ENCODE results near the gene SCYL1.

Gene SCYL1

DNA sequence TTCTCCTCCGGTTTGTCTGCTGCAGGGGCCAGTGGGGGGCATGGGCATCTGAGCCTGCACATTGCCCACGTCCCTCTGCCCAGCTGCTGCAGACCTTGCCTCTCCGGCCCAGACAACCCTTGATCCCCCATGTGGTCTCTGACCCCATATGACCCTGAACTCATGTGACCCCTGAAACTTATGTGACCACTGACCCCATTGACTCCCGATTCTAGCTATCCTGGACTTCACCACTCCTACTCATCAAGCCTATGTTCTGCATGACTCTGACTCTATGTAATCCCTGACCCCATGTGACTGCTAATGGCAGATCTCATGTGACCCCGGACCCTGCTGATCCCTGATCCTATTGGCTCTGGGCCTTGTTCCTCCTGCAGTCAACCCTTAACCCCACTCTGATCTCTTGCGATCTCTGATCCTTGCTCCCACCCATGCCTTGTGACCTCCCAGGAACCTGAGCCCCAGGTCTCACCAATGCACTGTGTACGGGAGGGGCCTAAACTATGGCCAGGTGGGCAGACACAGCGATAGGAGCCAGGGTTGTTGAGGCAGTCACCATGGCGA is 27.6 kb downstream of the SCYL1 start:
- no peak for DNase-seq
- peaks cover 85% of the 10 kb centered on the region for H3K4me1 Mint-ChIP-seq
- peaks cover 4% of the 10 kb centered on the region for H3K27me3 Mint-ChIP-seq
- peak overlapping the region; percentile 86 for H3K27ac Mint-ChIP-seq
- H3K4me3 Mint-ChIP-seq = peak overlapping the region; percentile 8
- no peaks in the 10 kb centered on the region for H3K9me3 Mint-ChIP-seq
- H3K36me3 Mint-ChIP-seq = peaks cover 40% of the 10 kb centered on the region
- CTCF ChIA-PET = interaction anchor here (1.0 to 3.6 kb wide), 6 partner anchors 8 to 36 kb away, joined by 3 to 35 read pairs (median 9); partner anchors contain the start of genes FAM89B and ZNRD2

- CTCF ChIA-PET = interaction anchor here (1.0 to 3.6 kb wide), 5 partner anchors 9 to 35 kb away, joined by 3 to 35 read pairs (median 11); partner anchors contain the start of genes FAM89B and ZNRD2
- no peaks in the 10 kb centered on the region for H3K9me3 Mint-ChIP-seq
- H3K4me1 Mint-ChIP-seq = peaks cover 76% of the 10 kb centered on the region
- peak overlapping the region; percentile 60 for H3K4me3 Mint-ChIP-seq
- peaks cover 3% of the 10 kb centered on the region for H3K27me3 Mint-ChIP-seq
- DNase-seq = peak; percentile 93
- peaks cover 33% of the 10 kb centered on the region for H3K36me3 Mint-ChIP-seq
- H3K27ac Mint-ChIP-seq = peak overlapping the region; percentile 86
Measured at GRCh38 chr11:65553301-65554001, 28.6 kb downstream of the SCYL1 start.

DNA sequence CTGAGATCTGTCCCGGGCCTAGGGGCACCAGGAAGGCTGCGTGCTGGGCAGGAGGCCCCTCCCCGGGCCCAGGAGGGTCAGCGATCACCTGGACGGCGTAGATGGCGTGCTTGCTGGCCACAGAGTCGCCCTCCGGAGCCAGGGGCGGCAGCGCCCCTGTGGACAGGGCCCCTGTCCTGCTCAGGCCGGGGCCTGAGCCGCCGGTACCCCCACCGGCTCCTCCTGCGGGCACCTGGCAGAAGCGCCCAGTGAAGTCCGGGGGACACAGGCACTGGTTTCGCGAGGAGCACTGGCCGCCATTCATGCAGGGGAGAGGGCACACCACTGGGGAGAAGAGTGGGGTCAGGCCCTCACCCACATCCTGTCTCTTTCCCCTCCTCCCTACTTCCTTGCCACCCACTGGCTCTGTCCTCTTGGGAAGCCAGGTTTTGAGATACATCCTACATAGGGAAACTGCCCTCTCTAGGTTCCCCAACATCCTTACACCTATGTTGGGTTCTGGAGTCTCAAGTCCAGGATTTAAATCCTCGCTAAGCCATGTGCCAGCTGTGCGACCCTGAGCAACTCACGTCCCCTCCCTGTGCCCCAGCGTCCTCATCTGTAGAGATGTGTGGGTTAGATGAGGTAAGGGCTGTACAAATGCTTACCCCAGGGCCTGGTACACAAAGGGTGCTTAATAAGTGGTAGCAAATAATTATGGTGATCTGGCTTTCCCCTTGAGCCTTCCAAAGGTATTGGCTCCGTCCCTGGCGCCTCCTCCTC is 29.4 kb downstream of the SCYL1 start:
- Mint-ChIP-seq H3K9me3 (no peaks in the 10 kb centered on the region), H3K4me1 (peaks cover 74% of the 10 kb centered on the region), H3K27me3 (peaks cover 5% of the 10 kb centered on the region), H3K36me3 (peaks cover 27% of the 10 kb centered on the region), H3K27ac (peak overlapping the region; percentile 90), H3K4me3 (peak overlapping the region; percentile 62)
- CTCF ChIA-PET = interaction anchor here (1.0 to 3.6 kb wide), 5 partner anchors 8 to 17 kb away, joined by 3 to 35 read pairs (median 5); partner anchors contain the start of genes FAM89B and ZNRD2
- peak; percentile 41 for DNase-seq

DNA sequence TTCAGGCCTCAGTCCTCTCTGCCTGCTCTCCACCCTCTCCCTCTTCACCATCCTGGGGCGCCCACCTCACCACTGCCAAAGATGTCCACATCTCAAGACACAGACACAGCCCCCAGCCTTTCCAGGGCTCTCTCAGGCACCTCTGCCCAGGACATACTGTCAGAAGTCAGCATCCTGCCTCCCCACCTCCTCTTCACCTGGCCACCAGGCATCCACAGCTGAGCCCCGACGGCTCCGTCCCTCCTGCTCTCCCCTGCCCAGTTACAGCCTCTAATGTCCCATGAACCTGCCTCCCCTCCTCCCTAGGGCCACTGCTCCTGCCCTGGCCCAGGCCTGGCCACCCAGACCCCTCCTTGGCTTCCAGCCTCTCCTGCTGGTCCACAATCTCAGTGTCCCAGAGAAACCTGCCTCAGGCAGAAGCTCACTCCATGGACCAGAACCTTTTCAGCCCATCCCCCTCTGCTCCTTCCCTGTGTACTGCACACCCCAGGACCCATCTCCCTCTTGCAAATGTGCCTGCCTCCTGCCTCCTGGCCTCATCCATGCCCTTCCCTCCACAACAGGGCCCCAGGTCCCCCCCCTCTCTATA is 30.1 kb downstream of the SCYL1 start:
- CTCF ChIA-PET = interaction anchor here (0.8 to 1.6 kb wide), 3 partner anchors 8 to 14 kb away, joined by 3 to 5 read pairs (median 4); no protein-coding TSS in a partner anchor
- H3K27me3 Mint-ChIP-seq = peaks cover 7% of the 10 kb centered on the region

GRCh38 chr11:65555693-65556231 is 30.9 kb downstream of the SCYL1 start:
- Mint-ChIP-seq H3K36me3 (peaks cover 18% of the 10 kb centered on the region), H3K4me1 (peaks cover 81% of the 10 kb centered on the region), H3K4me3 (peak overlapping the region; percentile 80), H3K9me3 (no peaks in the 10 kb centered on the region), H3K27ac (peak overlapping the region; percentile 88), H3K27me3 (peaks cover 15% of the 10 kb centered on the region)
- CTCF ChIA-PET = interaction anchor here (0.8 to 1.6 kb wide), 3 partner anchors 9 to 15 kb away, joined by 3 to 5 read pairs (median 4); no protein-coding TSS in a partner anchor
- DNase-seq = no peak

More for the DNA sequence above, 30.1 kb downstream of the SCYL1 start:
- Mint-ChIP-seq H3K9me3 (no peaks in the 10 kb centered on the region), H3K4me1 (peaks cover 73% of the 10 kb centered on the region), H3K4me3 (peak overlapping the region; percentile 62), H3K27ac (peak overlapping the region; percentile 80), H3K36me3 (peaks cover 23% of the 10 kb centered on the region)
- DNase-seq = no peak

DNA sequence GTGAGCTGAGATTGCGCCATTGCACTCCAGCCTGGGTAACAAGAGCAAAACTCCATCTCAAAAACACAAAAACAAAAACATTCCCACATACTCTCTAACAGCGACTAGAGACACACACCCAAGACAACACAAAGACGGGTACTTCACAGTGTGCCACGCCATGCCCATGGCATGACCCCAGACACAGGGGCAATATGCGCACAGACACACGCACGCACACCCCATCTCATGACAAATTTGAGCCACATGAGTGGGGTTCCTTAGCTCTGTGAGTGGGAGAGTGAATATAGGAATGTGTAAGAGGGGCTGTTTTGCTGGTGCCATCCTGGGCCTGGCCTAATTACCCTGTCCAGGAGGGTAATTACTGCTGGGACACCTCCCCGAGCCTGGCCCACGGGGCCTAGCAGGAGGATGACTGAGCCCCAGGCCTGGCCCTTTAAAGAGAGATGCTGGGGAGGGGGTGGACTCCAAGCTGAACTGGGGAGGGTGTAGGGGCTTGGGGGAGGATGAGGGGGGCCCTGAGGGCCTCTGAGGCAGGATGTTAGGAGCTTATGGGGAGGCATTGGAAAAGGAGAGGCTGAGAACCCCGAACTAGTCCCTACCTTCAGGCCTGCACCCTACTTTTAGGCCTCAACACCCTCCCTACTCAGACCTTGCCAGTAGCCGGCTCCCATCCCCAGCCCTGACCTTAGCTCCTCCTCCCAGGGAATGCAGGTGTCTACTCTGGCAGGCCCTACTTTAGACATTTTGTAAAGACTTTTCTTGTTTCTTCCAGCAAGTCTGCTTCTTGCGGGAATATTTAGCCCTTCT is 31.8 kb downstream of the SCYL1 start:
- H3K36me3 Mint-ChIP-seq = peaks cover 10% of the 10 kb centered on the region
- peak; percentile 41 for DNase-seq
- H3K9me3 Mint-ChIP-seq = no peaks in the 10 kb centered on the region
- H3K27me3 Mint-ChIP-seq = peaks cover 17% of the 10 kb centered on the region
- H3K4me3 Mint-ChIP-seq = peak overlapping the region; percentile 80
- H3K4me1 Mint-ChIP-seq = peaks cover 74% of the 10 kb centered on the region
- CTCF ChIA-PET = interaction anchor here (0.8 to 1.3 kb wide), 4 partner anchors 9 to 31 kb away, joined by 3 to 6 read pairs (median 4); partner anchors contain the start of gene FAM89B
- H3K27ac Mint-ChIP-seq = peak overlapping the region; percentile 88

DNA sequence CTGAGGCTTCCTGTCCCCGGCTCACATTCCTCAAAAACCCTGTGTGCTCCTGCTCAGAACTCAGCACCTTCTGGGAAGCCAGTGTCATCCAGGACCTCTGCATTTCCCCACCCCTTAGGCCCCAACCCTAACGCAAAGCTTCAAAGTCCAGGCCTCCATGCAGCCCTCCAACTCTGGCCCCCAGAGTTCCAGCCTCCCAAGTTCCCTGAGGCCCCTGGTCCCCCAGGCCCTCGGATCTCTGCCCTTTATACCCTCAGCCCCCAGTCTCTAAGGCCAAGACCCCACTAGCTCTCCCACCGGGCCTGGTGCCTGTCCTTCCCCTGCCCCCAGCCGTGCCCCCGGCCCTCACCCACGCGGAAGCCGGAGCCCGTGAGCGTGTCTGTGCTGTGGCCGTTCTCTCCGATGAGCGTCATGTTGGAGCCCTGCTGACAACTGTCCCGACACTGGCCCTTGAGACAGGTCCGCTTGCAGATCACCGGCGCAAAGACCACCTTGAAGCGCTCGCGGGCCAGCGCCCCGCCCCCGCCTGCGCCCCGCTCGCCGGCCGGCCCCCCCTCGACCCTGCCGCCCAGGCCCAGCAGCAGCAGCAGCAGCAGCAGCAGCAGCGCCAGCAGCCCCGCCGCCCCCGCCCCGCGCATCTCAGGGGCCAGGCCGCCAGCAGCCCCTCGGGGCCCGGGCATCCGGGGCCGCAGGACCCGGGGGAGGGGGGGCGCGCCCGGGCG is 32.6 kb downstream of the SCYL1 start:
- Mint-ChIP-seq H3K4me1 (peaks cover 70% of the 10 kb centered on the region), H3K4me3 (peak overlapping the region; percentile 80), H3K9me3 (no peaks in the 10 kb centered on the region), H3K27ac (peak overlapping the region; percentile 88), H3K27me3 (peaks cover 17% of the 10 kb centered on the region), H3K36me3 (peaks cover 3% of the 10 kb centered on the region)
- DNase-seq = peak; percentile 47
- CTCF ChIA-PET = interaction anchor here (0.8 to 1.3 kb wide), 3 partner anchors 8 to 16 kb away, joined by 3 to 6 read pairs (median 4); partner anchors contain the start of gene FAM89B

GRCh38 chr11:65558002-65558929 is 33.4 kb downstream of the SCYL1 start, which contains the start of gene LTBP3:
LTBP3 (minus strand) TSS chr11:65558359; CDS start chr11:65557959, 400 bp downstream.
- H3K27me3 Mint-ChIP-seq = peaks cover 17% of the 10 kb centered on the region
- peak within 1 kb of the TSS; percentile 88 for H3K27ac Mint-ChIP-seq
- DNase-seq = peak; percentile 61
- H3K4me1 Mint-ChIP-seq = peaks cover 67% of the 10 kb centered on the region
- peak within 1 kb of the TSS; percentile 80 for H3K4me3 Mint-ChIP-seq
- CTCF ChIA-PET = interaction anchor here (1.3 to 4.2 kb wide), 2 partner anchors 7 to 13 kb away, joined by 6 to 18 read pairs; partner anchors contain the start of genes FAM89B and ZNRD2
- no peaks in the 10 kb centered on the region for H3K36me3 Mint-ChIP-seq
- H3K9me3 Mint-ChIP-seq = no peaks in the 10 kb centered on the region

- no peak for DNase-seq
- Mint-ChIP-seq H3K36me3 (no peaks in the 10 kb centered on the region), H3K4me1 (peaks cover 63% of the 10 kb centered on the region), H3K27ac (peak overlapping the region; percentile 58), H3K9me3 (no peaks in the 10 kb centered on the region), H3K4me3 (peak overlapping the region; percentile 66), H3K27me3 (peaks cover 17% of the 10 kb centered on the region)
- CTCF ChIA-PET = interaction anchor here (2.2 to 4.2 kb wide), 2 partner anchors 12 to 18 kb away, joined by 13 to 18 read pairs; partner anchors contain the start of genes FAM89B and ZNRD2
Measured at GRCh38 chr11:65558930-65559509, 34.1 kb downstream of the SCYL1 start.

DNA sequence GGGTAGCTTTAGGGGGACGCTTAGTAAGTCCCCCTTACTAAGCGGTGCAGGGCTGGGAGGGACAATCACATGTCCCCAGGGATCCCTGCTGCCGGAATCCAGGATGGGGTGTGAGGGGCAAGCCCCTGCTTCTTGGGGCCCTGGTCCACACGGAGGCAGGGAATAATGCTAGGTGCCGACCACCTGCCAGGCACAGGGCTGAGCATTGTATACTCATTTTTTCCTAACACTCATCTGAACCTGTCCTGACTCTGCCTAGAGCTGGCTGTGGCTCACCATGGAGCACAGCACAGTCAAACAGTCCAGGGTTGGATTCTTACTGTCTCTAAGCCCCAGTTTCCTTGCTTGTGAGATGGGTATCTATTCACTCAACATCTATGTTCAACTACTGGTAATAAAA is 34.7 kb downstream of the SCYL1 start:
- Mint-ChIP-seq H3K4me3 (peak overlapping the region; percentile 66), H3K9me3 (no peaks in the 10 kb centered on the region)

More for the DNA sequence above, 34.7 kb downstream of the SCYL1 start:
- Mint-ChIP-seq H3K27ac (no peak overlapping the region), H3K36me3 (no peaks in the 10 kb centered on the region), H3K4me1 (peaks cover 59% of the 10 kb centered on the region), H3K27me3 (peaks cover 17% of the 10 kb centered on the region)
- DNase-seq = no peak
- CTCF ChIA-PET = interaction anchor here (2.2 to 4.2 kb wide), 2 partner anchors 12 to 18 kb away, joined by 13 to 18 read pairs; partner anchors contain the start of genes FAM89B and ZNRD2
